Fibroblast of skin of left quadriceps (primary cell): ENCODE data around the gene TRIM38.
"Not testable (repeated sequence)": the region's sequence is repeated elsewhere in the genome, so short reads cannot be mapped to it uniquely, and the experiment has no call there.

Experiments used
- DNase-seq, 2 experiments: peaks; one replicate each; pipeline ENCODE4 v3.0.0-alpha.2; 2013; ENCODE audit warnings: low read depth in 2 of 2

The TRIM38 gene

GRCh38 chr6:25971187-25971821, 8.7 kb downstream of the TRIM38 start:
- peak; percentile 84 to 86 for DNase-seq

GRCh38 chr6:25972128-25972527, 9.5 kb downstream of the TRIM38 start:
- DNase-seq, result no peak

DNA sequence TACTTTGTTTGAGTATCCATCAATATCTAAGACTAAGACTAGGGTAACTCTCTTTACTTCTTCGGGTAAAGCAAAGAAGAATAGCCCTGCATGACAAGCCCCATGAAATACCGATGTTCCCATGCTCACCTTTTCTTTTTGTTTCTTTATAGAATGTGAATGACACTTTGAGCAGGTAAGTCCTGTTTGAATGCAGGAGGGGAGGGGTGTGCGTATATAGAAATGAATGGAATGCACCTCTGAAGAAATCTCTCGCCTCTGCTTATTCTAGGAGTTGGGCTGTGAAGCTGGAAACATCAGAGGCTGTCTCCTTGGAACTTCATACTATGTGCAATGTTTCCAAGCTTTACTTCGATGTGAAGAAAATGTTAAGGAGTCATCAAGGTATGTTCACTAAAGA, 10.3 kb downstream of the TRIM38 start:
- DNase-seq, result no peak

GRCh38 chr6:25973923-25974555, 11.4 kb downstream of the TRIM38 start:
- DNase-seq, result no peak

DNA sequence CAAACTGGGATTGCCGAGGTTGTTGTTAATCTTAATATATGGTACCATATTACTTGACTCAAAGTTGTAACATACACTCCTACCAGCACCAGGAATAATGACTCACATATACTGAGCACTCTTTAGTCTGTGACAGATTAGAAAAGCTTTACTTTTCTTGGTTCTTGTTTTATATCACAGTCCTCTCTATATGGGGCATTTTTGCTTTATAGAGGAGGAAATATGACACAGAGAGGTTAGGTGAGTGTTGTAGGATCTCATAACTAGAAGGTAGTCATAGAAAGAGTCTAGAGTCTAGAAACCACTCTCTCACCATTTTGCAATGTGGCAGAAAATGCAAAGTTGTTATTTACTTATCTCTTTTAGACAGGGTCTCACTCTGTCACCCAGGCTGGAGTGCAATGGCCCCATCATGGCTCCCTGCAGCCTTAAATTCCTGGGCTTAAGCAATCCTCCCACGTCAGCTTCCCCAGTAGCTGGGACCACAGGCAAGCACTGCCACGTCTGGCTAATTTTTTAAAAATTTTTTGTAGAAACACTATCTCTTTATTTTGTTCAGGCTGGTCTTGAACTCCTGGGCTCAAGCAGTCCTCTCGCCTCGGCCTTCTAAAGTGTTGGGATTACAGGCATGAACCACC, 13.4 kb downstream of the TRIM38 start:
- no peak for DNase-seq

DNA sequence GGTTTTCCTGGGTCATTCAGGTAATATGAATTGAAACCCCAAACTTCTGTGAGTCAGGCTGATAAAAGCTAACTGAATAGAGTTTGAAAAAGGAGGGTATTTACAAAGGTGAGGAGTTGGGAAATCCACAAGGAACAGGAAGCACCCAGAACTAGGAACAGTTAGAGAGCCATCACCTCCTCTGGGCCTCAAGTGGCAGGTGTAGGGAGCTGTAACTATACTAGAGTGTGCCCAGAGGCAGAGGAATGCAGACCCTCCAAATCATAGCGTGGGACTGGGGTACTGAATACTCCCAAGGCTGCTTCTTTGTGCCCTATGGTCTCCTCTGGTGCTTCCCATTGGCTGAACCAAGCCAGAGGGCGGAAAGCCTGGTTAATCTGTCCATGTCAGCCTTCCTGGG, 18.3 kb downstream of the TRIM38 start:
- DNase-seq, result no peak

GRCh38 chr6:25981568-25982263, 19.1 kb downstream of the TRIM38 start:
- no peak for DNase-seq

- DNase-seq, result no peak
These were observed 21.7 kb downstream of the TRIM38 start for GRCh38 chr6:25984265-25984664.

- no peak for DNase-seq
These were observed 25.2 kb downstream of the TRIM38 start for GRCh38 chr6:25987845-25988244.

DNA sequence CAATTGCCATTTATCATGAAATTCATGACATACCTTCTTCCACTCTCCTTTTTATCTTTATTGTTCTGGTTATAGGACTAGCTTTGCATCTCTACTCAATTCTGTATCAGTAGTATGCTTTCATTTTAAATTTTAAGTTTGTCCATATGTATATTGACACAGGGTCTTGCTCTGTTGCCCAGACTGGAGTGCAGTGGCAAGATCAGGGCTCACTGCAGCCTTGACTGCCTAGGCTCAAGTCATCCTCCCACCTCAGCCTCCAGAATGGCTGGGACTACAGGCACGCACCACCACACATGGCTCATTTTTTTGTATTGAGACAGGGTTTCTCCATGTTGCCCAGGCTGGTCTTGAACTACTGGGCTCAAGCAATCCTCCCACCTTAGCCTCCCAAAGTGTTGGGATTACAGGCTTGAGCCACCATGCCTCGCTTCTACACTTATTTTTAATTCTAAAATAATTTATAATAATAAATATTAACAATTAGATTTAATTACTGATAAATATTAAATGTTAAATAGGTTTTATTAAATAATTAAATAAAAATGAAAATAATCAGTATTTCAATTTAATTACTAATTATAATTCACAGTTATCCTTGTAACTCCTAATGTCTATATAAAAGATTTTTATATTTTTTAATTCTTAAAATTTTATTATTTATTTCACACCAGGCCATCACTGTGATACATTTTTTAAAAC, 27.7 kb downstream of the TRIM38 start:
- DNase-seq, result no peak

- DNase-seq, result peak in 1 of 2 experiments; percentile 12
These were observed 29.3 kb downstream of the TRIM38 start for GRCh38 chr6:25991785-25992412.

- DNase-seq, result peak; percentile 79 to 82
These were observed 30.1 kb downstream of the TRIM38 start for GRCh38 chr6:25992413-25993340.

DNA sequence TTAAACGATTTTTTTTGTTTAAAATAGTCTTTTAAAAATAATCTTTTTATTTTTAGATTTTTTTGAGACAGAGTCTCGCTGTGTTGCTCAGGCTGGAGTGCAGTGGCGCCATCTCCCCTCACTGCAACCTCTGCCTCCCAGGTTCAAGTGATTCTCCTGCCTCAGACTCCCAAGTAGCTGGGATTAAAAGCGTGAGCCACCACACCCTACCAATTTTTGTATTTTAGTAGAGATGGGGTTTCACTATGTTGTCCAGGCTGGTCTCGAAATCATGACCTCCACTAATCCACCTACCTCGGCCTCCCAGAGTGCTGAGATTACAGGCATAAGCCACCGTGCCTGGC, 30.7 kb downstream of the TRIM38 start:
- not testable (repeated sequence) for DNase-seq

- DNase-seq, result no peak
These were observed 32.9 kb downstream of the TRIM38 start for GRCh38 chr6:25995507-25995906.

- no peak for DNase-seq
These were observed 35.3 kb downstream of the TRIM38 start for GRCh38 chr6:25997921-25998320.

- DNase-seq, result no peak
These were observed 35.8 kb downstream of the TRIM38 start for GRCh38 chr6:25998379-25998778.

GRCh38 chr6:25999225-25999624, 36.6 kb downstream of the TRIM38 start:
- DNase-seq, result not testable (repeated sequence)

DNA sequence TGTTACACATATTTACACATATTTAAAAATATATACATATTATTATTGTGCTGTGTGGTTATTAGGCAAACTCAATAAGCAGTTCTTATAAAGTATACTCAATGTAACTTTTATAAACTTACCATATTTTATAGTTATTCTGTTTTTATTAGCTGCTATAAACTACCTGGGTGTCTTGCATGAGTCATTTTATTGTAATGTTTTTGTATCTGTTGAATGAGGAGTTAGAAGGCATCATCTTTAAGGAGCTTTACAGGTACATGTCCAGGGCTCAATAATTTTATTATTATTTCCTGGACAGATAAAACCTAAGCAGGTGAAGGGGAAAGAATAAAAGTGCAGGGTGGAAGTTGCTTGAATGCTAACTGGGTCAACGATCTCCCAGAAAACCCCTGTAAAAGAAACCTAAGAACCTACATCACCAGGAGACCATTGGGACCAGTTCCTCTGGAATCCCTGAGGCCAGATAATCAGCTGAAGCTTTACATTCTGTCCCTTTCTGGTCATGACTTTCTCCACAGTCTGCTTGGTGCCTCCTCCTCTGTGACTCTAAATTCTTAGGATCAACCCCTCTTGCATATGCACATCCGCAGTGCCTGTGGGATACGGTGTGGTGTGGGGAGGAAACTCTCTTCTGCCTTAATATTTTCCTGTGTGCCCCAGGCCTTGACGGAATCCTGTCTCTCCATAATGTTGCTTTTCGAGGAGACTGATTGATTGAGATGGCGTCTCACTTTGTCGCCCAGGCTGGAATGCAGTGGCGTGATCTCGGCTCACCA, 38.0 kb downstream of the TRIM38 start:
- DNase-seq, result no peak

DNA sequence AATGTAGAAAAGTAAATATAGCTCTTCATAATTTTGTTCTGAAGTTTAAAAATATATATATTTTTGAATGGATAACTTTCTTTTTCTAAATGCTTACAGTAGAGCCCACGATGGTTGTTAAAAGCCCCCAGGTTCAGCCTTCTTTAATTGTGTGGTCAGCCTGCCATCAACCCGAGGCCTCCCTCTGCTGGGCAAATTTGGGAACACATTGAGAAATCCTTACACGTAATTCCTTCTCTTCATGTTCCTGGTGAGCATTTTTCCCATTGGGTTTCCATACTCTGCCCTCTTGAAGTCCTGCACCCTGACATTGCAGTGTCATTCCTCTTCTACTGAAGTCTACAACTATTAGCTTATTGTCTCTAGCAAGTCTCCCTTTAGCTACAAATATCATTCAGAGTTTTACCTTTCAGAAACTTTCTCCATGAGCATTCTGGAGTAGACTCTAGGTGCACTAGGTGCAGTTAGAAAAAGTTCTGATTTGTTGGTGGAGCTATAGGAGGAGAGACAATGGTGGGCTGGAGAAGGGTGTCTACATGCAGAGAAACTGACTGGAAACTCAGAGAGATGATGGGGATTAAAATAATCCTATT, 40.6 kb downstream of the TRIM38 start:
- peak in 1 of 2 experiments; percentile 13 for DNase-seq
